Esophagus squamous epithelium (tissue), 5 donors: ENCODE results near the gene ARHGAP8. TPM values are rescaled to one million over a fixed set of nuclear protein-coding genes. Genes with fewer than 3 reads are reported as not detected.
"Not testable (repeated sequence)": the region's sequence is repeated elsewhere in the genome, so short reads cannot be mapped to it uniquely, and the experiment has no call there.

Experiments
- DNase-seq: peaks from one replicate; lab custom pipeline; 2025; lab: John Stamatoyannopoulos, UW
- H3K27ac ChIP-seq, 4 donors: fragments of 200-600 bp; sonication (generic); one replicate each; pipeline ENCODE4 v1.5.1; 2016 to 2019; ENCODE audit warnings: mild to moderate bottlenecking in 1 of 4
- H3K27me3 ChIP-seq, 4 donors: fragments of 200-600 bp; sonication (generic); 1 replicate in 3 of 4; 2 replicates in 1 of 4; pipeline versions ENCODE4 v1.5.1 to v1.6.0; 2017 to 2021; ENCODE audit warnings: antibody characterized with exemption in 1 of 4
- H3K36me3 ChIP-seq, 3 donors: fragments of 200-600 bp; sonication (generic); one replicate each; pipeline ENCODE4 v1.5.1; 2016 to 2019
- H3K4me1 ChIP-seq, 3 donors: fragments of 200-600 bp; sonication (generic); one replicate each; pipeline ENCODE4 v1.5.1; 2017 to 2019
- H3K4me3 ChIP-seq, 4 donors: fragments of 200-600 bp; sonication (generic); 1 replicate in 3 of 4; 2 replicates in 1 of 4; pipeline ENCODE4 v1.5.1; 2016 to 2019; ENCODE audit warnings: mild to moderate bottlenecking in 2 of 4, moderate library complexity in 1 of 4
- H3K9me3 ChIP-seq, 3 donors: fragments of 200-600 bp; sonication (generic); one replicate each; pipeline ENCODE4 v1.5.1; 2016 to 2019
- POLR2A ChIP-seq, 4 donors: fragments of 450-650 bp; IDR thresholded peaks; one replicate each; pipeline ENCODE4 v1.6.1; 2017; ENCODE audit warnings: antibody characterized with exemption in 4 of 4, mild to moderate bottlenecking in 4 of 4, moderate library complexity in 3 of 4
- WGBS, 2 donors: methylation state at CpG; one replicate each; pipeline ENCODE4 v1.1.5; 2018; 5-methylcytosine and 5-hydroxymethylcytosine counted together
- intact Hi-C: fragments of 100-400 bp; cut with DNase I; formaldehyde crosslinking; loops from one replicate; pipeline ENCODE4 v1.15.0; 2022
- total RNA-seq, 4 donors: library from RNA; depleted of rRNA; stranded (reverse); fragments of >200 nt; gene quantifications; one replicate each; pipeline ENCODE4 v1.1.0, GENCODE V29; 2016
- TF ChIP-seq, protein P1 (sequence below), 6 experiments: fragments of 450-650 bp in 4 of 6; fragments of 200-600 bp in 2 of 6; sonication (generic) in 2 of 6; IDR thresholded peaks; one replicate each; pipeline ENCODE4 v1.5.1; 2016 to 2019; ENCODE audit warnings: antibody characterized with exemption in 6 of 6, mild to moderate bottlenecking in 4 of 6, moderate library complexity in 4 of 6
- donor health status: DM: yes; HTN: yes; CAD: no.

The ARHGAP8 gene
- total RNA-seq, 4 donors from 2014 or later: 3.6 to 15.0 (median 11.5) TPM

DNA sequence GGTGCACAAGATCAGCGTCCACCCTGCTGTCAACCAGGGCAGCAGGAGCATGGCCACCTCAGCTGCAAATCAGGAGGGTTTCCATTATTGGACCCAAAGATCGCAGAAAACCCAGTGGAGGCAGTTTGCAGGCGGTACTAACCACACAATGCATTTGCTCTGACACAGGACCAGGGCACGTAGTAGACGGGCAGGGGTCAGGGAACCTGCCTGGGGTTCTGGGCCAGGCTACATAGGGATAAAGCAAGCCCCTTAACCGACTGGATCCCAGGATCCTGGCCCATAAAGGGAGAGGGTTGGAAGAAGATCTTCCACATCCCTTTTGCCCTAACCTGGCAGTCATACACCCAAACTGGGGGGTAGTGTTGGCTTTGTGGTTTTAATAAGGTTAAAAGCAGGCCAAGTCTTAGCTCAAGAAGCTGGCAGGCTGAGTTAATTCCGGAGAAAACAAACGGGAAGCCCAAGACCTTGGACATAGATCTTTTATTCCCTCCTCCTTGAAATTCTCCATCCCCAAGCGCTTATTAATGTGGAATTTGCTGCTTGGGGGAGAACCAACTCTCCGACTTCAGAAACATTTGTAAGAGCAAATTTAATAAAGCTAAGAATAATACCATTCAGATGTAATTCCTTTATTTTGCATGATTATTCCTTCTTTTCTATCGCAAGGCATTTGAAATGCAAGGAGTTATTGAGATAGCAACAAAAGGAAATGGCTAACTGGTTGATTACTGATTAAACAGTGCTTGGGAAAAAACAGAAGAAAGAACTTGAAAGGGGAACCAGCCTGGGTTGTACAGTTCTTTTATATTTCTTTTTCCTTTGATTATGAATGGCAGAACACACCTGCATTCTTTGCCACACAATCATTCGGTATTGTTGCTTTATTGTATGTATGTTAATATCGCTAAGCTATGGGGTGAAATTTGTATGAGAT is 6.3 kb upstream of the ARHGAP8 start:
- no peaks in the 10 kb centered on the region for H3K36me3 ChIP-seq
- no peak for DNase-seq
- no peak overlapping the region for H3K27ac ChIP-seq
- H3K9me3 ChIP-seq: no peaks in the 10 kb centered on the region
- TF ChIP-seq, protein P1, sequence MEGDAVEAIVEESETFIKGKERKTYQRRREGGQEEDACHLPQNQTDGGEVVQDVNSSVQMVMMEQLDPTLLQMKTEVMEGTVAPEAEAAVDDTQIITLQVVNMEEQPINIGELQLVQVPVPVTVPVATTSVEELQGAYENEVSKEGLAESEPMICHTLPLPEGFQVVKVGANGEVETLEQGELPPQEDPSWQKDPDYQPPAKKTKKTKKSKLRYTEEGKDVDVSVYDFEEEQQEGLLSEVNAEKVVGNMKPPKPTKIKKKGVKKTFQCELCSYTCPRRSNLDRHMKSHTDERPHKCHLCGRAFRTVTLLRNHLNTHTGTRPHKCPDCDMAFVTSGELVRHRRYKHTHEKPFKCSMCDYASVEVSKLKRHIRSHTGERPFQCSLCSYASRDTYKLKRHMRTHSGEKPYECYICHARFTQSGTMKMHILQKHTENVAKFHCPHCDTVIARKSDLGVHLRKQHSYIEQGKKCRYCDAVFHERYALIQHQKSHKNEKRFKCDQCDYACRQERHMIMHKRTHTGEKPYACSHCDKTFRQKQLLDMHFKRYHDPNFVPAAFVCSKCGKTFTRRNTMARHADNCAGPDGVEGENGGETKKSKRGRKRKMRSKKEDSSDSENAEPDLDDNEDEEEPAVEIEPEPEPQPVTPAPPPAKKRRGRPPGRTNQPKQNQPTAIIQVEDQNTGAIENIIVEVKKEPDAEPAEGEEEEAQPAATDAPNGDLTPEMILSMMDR (IDR thresholded peaks at IDR 0.05): no peak
- TF ChIP-seq POLR2A (IDR thresholded peaks at IDR 0.05): no peak
- no peak overlapping the region for H3K4me3 ChIP-seq
- H3K4me1 ChIP-seq: peaks cover 0 to 8% (median 0%) of the 10 kb centered on the region in 3 donors
- intact Hi-C loops: no loop called here
- peaks cover 0 to 46% (median 2%) of the 10 kb centered on the region in 4 donors for H3K27me3 ChIP-seq
- 50 to 55% methylated on average over 10 to 11 of the region's 13 CpGs for WGBS, 2 donors

DNA sequence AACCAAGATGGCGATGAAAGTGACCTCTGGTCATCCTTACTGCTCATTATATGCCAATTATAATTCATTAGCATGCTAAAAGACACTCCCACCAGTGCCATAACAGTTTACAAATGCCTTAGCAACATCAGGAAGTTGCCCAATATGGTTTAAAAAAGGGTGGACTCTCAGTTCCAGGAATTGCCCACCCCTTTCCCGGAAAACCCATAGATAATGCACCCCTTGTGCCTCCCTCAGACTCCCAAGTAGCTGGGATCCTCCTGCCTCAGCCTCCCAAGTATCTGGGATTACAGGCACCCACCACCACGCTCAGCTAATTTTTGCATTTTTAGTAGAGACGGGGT is 4.6 kb upstream of the ARHGAP8 start:
- WGBS, 2 donors: 83 to 95% methylated on average over 4 of the region's 4 CpGs
- intact Hi-C loops: not testable (repeated sequence)

DNA sequence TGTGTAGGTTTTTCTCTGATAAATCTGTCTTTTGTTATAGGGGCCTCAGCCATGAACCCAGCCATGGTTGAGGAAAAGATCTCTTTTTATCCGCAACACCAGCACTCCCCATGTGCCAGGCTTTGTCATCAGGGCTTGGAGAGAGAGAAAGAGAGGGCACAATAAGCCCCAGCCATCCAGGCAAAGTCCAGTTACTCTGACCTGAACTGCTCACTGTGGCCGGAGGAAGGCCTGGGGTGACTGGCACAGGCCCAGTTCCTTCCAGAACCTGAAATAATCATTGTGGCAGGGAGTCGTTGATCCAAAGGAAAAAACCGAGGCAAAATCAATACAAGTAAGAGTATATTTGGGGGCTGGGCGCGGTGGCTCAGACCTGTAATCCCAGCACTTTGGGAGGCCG is 3.9 kb upstream of the ARHGAP8 start:
- intact Hi-C loops: no loop called here
- no peak for TF ChIP-seq POLR2A (IDR thresholded peaks at IDR 0.05)
- TF ChIP-seq, protein P1 (IDR thresholded peaks at IDR 0.05): no peak
- DNase-seq: no peak
- Histone ChIP-seq H3K9me3 (no peaks in the 10 kb centered on the region), H3K27ac (no peak overlapping the region), H3K27me3 (peaks cover 0 to 62% (median 5%) of the 10 kb centered on the region in 4 donors), H3K4me3 (no peak overlapping the region), H3K4me1 (peaks cover 2 to 26% (median 8%) of the 10 kb centered on the region in 3 donors), H3K36me3 (no peaks in the 10 kb centered on the region)
- WGBS, 2 donors: 86 to 96% methylated on average over 4 to 7 of the region's 7 CpGs

More for the DNA sequence above, 4.6 kb upstream of the ARHGAP8 start:
- H3K27ac ChIP-seq, DNase-seq, H3K4me3 ChIP-seq, H3K9me3 ChIP-seq, H3K36me3 ChIP-seq: not testable (repeated sequence)
- Histone ChIP-seq H3K27me3 (peaks cover 0 to 57% (median 2%) of the 10 kb centered on the region in 4 donors), H3K4me1 (peaks cover 0 to 18% (median 8%) of the 10 kb centered on the region in 3 donors)

DNA sequence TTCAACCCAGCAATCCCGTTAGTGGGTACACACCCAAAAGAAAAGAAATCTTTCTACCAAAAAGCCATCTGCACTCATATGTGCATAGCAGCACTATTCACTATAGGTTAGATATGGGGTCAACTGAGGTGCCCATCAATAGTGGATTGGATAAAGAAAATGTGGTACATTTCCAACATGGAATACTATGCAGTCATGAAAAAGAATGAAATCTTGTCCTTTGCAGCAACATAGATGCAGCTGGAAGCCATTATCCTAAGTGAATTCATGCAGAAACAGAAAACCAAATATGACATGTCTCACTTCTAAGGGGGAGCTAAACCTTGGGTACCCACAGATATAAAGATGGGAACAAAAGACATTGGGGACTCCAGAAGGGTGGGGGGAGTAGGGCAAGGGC is 1.9 kb upstream of the ARHGAP8 start:
- H3K36me3 ChIP-seq: no peaks in the 10 kb centered on the region
- WGBS, 2 donors: 40 to 65% methylated on average over 1 of the region's 1 CpG
- intact Hi-C loops: no loop called here
- H3K9me3 ChIP-seq: no peaks in the 10 kb centered on the region
- H3K4me1 ChIP-seq: peaks cover 15 to 45% (median 18%) of the 10 kb centered on the region in 3 donors
- DNase-seq: no peak
- H3K27ac ChIP-seq: no peak overlapping the region
- H3K4me3 ChIP-seq: no peak overlapping the region
- TF ChIP-seq, protein P1 (IDR thresholded peaks at IDR 0.05): no peak
- no peak for TF ChIP-seq POLR2A (IDR thresholded peaks at IDR 0.05)
- H3K27me3 ChIP-seq: peaks cover 0 to 74% (median 4%) of the 10 kb centered on the region in 4 donors

DNA sequence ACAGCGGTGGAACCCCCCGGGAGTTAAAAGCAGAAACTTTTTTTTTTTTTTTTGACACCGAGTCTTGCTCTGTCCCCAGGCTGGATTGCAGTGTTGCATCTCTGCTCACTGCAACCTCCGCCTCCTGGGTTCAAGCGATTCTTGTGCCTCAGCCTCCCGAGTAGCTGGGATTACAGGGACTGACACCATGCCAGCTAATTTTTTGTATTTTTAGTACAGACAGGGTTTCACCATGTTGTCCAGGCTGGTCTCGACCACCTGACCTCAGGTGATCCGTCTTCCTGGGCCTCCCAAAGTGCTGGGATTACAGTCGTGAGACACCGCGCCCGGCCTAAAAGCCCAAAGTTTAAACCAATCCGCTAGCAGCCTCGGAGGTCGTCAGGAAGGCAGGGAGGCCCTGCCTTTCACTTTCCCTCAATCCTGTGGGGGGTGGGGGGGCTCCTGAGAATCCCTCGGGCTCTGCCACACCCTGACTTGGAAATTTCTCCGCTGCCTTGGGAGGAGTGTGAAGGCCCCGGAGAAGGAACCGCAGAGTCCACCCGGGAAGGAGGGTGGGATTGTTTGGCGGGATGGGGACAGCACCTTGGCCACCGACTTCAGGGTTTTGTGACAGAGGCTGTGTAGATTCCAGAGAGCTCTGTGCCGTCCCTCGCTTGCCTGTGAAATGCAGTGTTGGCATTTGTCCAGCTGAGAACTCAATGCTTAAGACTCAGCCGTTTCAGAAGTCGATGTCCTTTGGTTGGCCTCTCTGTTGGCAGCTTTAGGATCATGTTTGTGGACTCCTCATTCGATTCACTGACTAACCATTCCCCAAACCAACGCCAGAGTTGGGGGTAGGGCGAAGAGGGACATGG is 1.0 kb downstream of the ARHGAP8 start:
- no peaks in the 10 kb centered on the region for H3K36me3 ChIP-seq
- intact Hi-C loops: no loop called here
- WGBS, 2 donors: 18 to 23% methylated on average over 22 of the region's 29 CpGs
- no peak for DNase-seq
- H3K27ac ChIP-seq: peak overlapping the region in 2 of 4 donors; percentile 34 to 70
- H3K4me1 ChIP-seq: peaks cover 18 to 53% (median 21%) of the 10 kb centered on the region in 3 donors
- TF ChIP-seq, protein P1 (IDR thresholded peaks at IDR 0.05): no peak
- TF ChIP-seq POLR2A (IDR thresholded peaks at IDR 0.05): no peak
- peaks cover 0 to 71% (median 3%) of the 10 kb centered on the region in 4 donors for H3K27me3 ChIP-seq
- H3K4me3 ChIP-seq: peak overlapping the region; percentile 54 to 72 (median 62)
- H3K9me3 ChIP-seq: no peaks in the 10 kb centered on the region
